ENCODE measurements around the gene TINAGL1.

The TINAGL1 gene

GRCh38 chr1:31571340-31572295 is 4.7 kb upstream of the TINAGL1 start:
- H3K4me3 Mint-ChIP-seq = no peak overlapping the region
- ATAC-seq (replicated peaks; ENCODE audit: extremely low read depth, poor library complexity, severe bottlenecking) (no peak), DNase-seq (ENCODE audit: low spot score in 2 of 2) (peak in 1 of 2 donors; percentile 5)
- H3K36me3 Mint-ChIP-seq (ENCODE audit: insufficient read depth) = no peaks in the 10 kb centered on the region
- no peaks in the 10 kb centered on the region for H3K4me1 Mint-ChIP-seq
- peaks cover 60% of the 10 kb centered on the region for H3K27me3 Mint-ChIP-seq
- H3K27ac Mint-ChIP-seq (ENCODE audit: low read depth) = no peak overlapping the region
- no peaks in the 10 kb centered on the region for H3K9me3 Mint-ChIP-seq

- no peak for DNase-seq (ENCODE audit: low spot score in 2 of 2)
- ATAC-seq (replicated peaks; ENCODE audit: extremely low read depth, poor library complexity, severe bottlenecking) = no peak
- Mint-ChIP-seq H3K4me1 (no peaks in the 10 kb centered on the region), H3K4me3 (no peak overlapping the region), H3K27me3 (peaks cover 57% of the 10 kb centered on the region), H3K9me3 (no peaks in the 10 kb centered on the region), H3K27ac (ENCODE audit: low read depth) (no peak overlapping the region), H3K36me3 (ENCODE audit: insufficient read depth) (no peaks in the 10 kb centered on the region)
Measured at GRCh38 chr1:31572323-31573104, 3.8 kb upstream of the TINAGL1 start.

GRCh38 chr1:31573261-31573660 is 3.1 kb upstream of the TINAGL1 start:
- Mint-ChIP-seq H3K36me3 (ENCODE audit: insufficient read depth) (no peaks in the 10 kb centered on the region), H3K27me3 (peaks cover 50% of the 10 kb centered on the region), H3K9me3 (no peaks in the 10 kb centered on the region), H3K4me3 (no peak overlapping the region), H3K4me1 (no peaks in the 10 kb centered on the region), H3K27ac (ENCODE audit: low read depth) (no peak overlapping the region)
- DNase-seq (ENCODE audit: low spot score in 2 of 2) (peak in 1 of 2 donors; percentile 12), ATAC-seq (replicated peaks; ENCODE audit: extremely low read depth, poor library complexity, severe bottlenecking) (no peak)

- Mint-ChIP-seq H3K27ac (ENCODE audit: low read depth) (no peak overlapping the region), H3K27me3 (peaks cover 34% of the 10 kb centered on the region), H3K36me3 (ENCODE audit: insufficient read depth) (no peaks in the 10 kb centered on the region), H3K9me3 (no peaks in the 10 kb centered on the region), H3K4me1 (no peaks in the 10 kb centered on the region), H3K4me3 (no peak overlapping the region)
- DNase-seq (ENCODE audit: low spot score in 2 of 2) = peak in 1 of 2 donors; percentile 0
- no peak for ATAC-seq (replicated peaks; ENCODE audit: extremely low read depth, poor library complexity, severe bottlenecking)
Measured at GRCh38 chr1:31574749-31575368, 1.5 kb upstream of the TINAGL1 start.

GRCh38 chr1:31575369-31576140 is 760 bp upstream of the TINAGL1 start:
- Mint-ChIP-seq H3K27ac (ENCODE audit: low read depth) (no peak overlapping the region), H3K4me1 (no peaks in the 10 kb centered on the region), H3K36me3 (ENCODE audit: insufficient read depth) (no peaks in the 10 kb centered on the region), H3K4me3 (no peak overlapping the region), H3K9me3 (no peaks in the 10 kb centered on the region), H3K27me3 (peaks cover 27% of the 10 kb centered on the region)
- ATAC-seq (replicated peaks; ENCODE audit: extremely low read depth, poor library complexity, severe bottlenecking) (no peak), DNase-seq (ENCODE audit: low spot score in 2 of 2) (peak in 1 of 2 donors; percentile 11)

GRCh38 chr1:31576743-31577455 is 584 bp downstream of the TINAGL1 start:
- no peak for DNase-seq (ENCODE audit: low spot score in 2 of 2)

GRCh38 chr1:31577515-31578192 is 1.3 kb downstream of the TINAGL1 start:
- Mint-ChIP-seq H3K4me1 (no peaks in the 10 kb centered on the region), H3K27ac (ENCODE audit: low read depth) (no peak overlapping the region), H3K27me3 (peaks cover 6% of the 10 kb centered on the region), H3K36me3 (ENCODE audit: insufficient read depth) (no peaks in the 10 kb centered on the region), H3K9me3 (no peaks in the 10 kb centered on the region), H3K4me3 (no peak overlapping the region)
- DNase-seq (ENCODE audit: low spot score in 2 of 2) (no peak), ATAC-seq (replicated peaks; ENCODE audit: extremely low read depth, poor library complexity, severe bottlenecking) (no peak)

More at GRCh38 chr1:31576743-31577455, 584 bp downstream of the TINAGL1 start:
- ATAC-seq (replicated peaks; ENCODE audit: extremely low read depth, poor library complexity, severe bottlenecking) = no peak
- Mint-ChIP-seq H3K27ac (ENCODE audit: low read depth) (no peak overlapping the region), H3K9me3 (no peaks in the 10 kb centered on the region), H3K4me1 (no peaks in the 10 kb centered on the region), H3K27me3 (peaks cover 14% of the 10 kb centered on the region), H3K4me3 (no peak overlapping the region), H3K36me3 (ENCODE audit: insufficient read depth) (no peaks in the 10 kb centered on the region)

- ATAC-seq (replicated peaks; ENCODE audit: extremely low read depth, poor library complexity, severe bottlenecking) (no peak), DNase-seq (ENCODE audit: low spot score in 2 of 2) (no peak)
- Mint-ChIP-seq H3K27me3 (no peaks in the 10 kb centered on the region), H3K4me1 (no peaks in the 10 kb centered on the region), H3K27ac (ENCODE audit: low read depth) (no peak overlapping the region), H3K36me3 (ENCODE audit: insufficient read depth) (no peaks in the 10 kb centered on the region), H3K4me3 (no peak overlapping the region), H3K9me3 (no peaks in the 10 kb centered on the region)
Measured at GRCh38 chr1:31579374-31579773, 3.1 kb downstream of the TINAGL1 start.

GRCh38 chr1:31580513-31580870 is 4.2 kb downstream of the TINAGL1 start:
- no peaks in the 10 kb centered on the region for H3K9me3 Mint-ChIP-seq
- no peak overlapping the region for H3K4me3 Mint-ChIP-seq
- ATAC-seq (replicated peaks; ENCODE audit: extremely low read depth, poor library complexity, severe bottlenecking) = no peak
- no peaks in the 10 kb centered on the region for H3K36me3 Mint-ChIP-seq (ENCODE audit: insufficient read depth)
- H3K27me3 Mint-ChIP-seq = no peaks in the 10 kb centered on the region
- H3K4me1 Mint-ChIP-seq = no peaks in the 10 kb centered on the region
- H3K27ac Mint-ChIP-seq (ENCODE audit: low read depth) = no peak overlapping the region
- DNase-seq (ENCODE audit: low spot score in 2 of 2) = no peak

GRCh38 chr1:31580891-31581603 is 4.7 kb downstream of the TINAGL1 start:
- no peaks in the 10 kb centered on the region for H3K36me3 Mint-ChIP-seq (ENCODE audit: insufficient read depth)
- no peak for DNase-seq (ENCODE audit: low spot score in 2 of 2)
- no peak overlapping the region for H3K4me3 Mint-ChIP-seq
- no peaks in the 10 kb centered on the region for H3K4me1 Mint-ChIP-seq
- no peaks in the 10 kb centered on the region for H3K27me3 Mint-ChIP-seq
- no peaks in the 10 kb centered on the region for H3K9me3 Mint-ChIP-seq
- no peak for ATAC-seq (replicated peaks; ENCODE audit: extremely low read depth, poor library complexity, severe bottlenecking)
- no peak overlapping the region for H3K27ac Mint-ChIP-seq (ENCODE audit: low read depth)
